K562 (cell line): ENCODE measurements around the gene IL37. TPM values are rescaled to one million over a fixed set of nuclear protein-coding genes. Genes with fewer than 3 reads are reported as not detected.

Experiments
- ATF7 ChIP-seq: fragments of 450-650 bp; IDR thresholded peaks from 2 replicates; pipeline ENCODE4 v1.7.1; 2014; ENCODE audit warnings: mild to moderate bottlenecking, moderate library complexity
- FOXP1 ChIP-seq: sonication (generic); formaldehyde crosslinking; IDR thresholded peaks from 2 replicates; pipeline ENCODE4 v1.8.0; 2022; ENCODE audit warnings: mild to moderate bottlenecking, missing genetic modification reagents
- GABPB2 ChIP-seq: fragments of 250-450 bp; sonication (Bioruptor Pico); conservative IDR thresholded peaks from 2 replicates; pipeline ENCODE4 v1.5.1; 2021; ENCODE audit warnings: mild to moderate bottlenecking
- KDM1A ChIP-seq, 2 experiments: fragments of 450-650 bp; IDR thresholded peaks; 2 replicates each; pipeline ENCODE4 v1.6.1; 2016; ENCODE audit warnings: mild to moderate bottlenecking in 2 of 2
- LARP7 ChIP-seq: fragments of 450-650 bp; IDR thresholded peaks from 2 replicates; pipeline ENCODE4 v1.6.1; 2016
- NR2F6 ChIP-seq: fragments of 450-650 bp; formaldehyde crosslinking; IDR thresholded peaks from 2 replicates; pipeline ENCODE4 v1.4.0; 2020; ENCODE audit warnings: mild to moderate bottlenecking
- PTTG1 ChIP-seq: fragments of 450-650 bp; IDR thresholded peaks from 2 replicates; pipeline ENCODE4 v1.6.1; 2016; ENCODE audit warnings: low read depth, mild to moderate bottlenecking, missing genetic modification characterization, missing compliant biosample characterization
- RCOR1 ChIP-seq, 2 experiments: IDR thresholded peaks; 2 replicates each; pipeline ENCODE4 v1.6.1; 2012; ENCODE audit warnings: low read depth in 2 of 2, low read length in 2 of 2, borderline replicate concordance in 1 of 2, improper control_type of control experiment in 1 of 2
- SMAD3 ChIP-seq: fragments of 450-650 bp; formaldehyde crosslinking; conservative IDR thresholded peaks from 2 replicates; pipeline ENCODE4 v1.4.0; 2020; ENCODE audit warnings: mild to moderate bottlenecking
- SNRNP70 ChIP-seq: fragments of 200-400 bp; formaldehyde crosslinking; optimal IDR thresholded peaks from 2 replicates; pipeline ENCODE3; 2017; ENCODE audit warnings: low read depth, low read length
- SRSF9 ChIP-seq: fragments of 200-400 bp; formaldehyde crosslinking; IDR thresholded peaks from 2 replicates; pipeline ENCODE4 v1.6.1; 2017; ENCODE audit warnings: low read depth, low read length, borderline replicate concordance
- ZNF121 ChIP-seq: sonication (generic); formaldehyde crosslinking; conservative IDR thresholded peaks from 2 replicates; pipeline ENCODE4 v1.8.0; 2022; ENCODE audit warnings: missing genetic modification reagents
- polyA plus RNA-seq, 8 experiments: library from polyadenylated mRNA; depleted of rRNA in 4 of 8; stranded (reverse) in 5 of 8; unstranded in 3 of 8; fragments of >200 nt; fragmentation: Nextera tagmentation in 2 of 8; fragmentation: Illumina TruSeq in 1 of 8; extraction: Ambion mirVana in 2 of 8; extraction: Trizol in 1 of 8; gene quantifications; 2 replicates each; pipeline versions ENCODE4 v1.2.1 to v1.2.3, GENCODE V29; 2011 to 2014; ENCODE audit warnings: inconsistent platforms in 1 of 8, missing spikeins in 1 of 8
- total RNA-seq, 7 experiments: library from RNA; depleted of rRNA in 6 of 7; stranded (reverse); fragments of >200 nt in 6 of 7; fragmentation: Illumina TruSeq in 2 of 7; extraction: Trizol in 2 of 7; gene quantifications; 2 replicates each; pipeline versions ENCODE4 v1.2.1 to v1.2.3, GENCODE V29; 2011 to 2021; ENCODE audit warnings: low replicate concordance in 1 of 7
- TF ChIP-seq, protein P1 (sequence below): fragments of 200-600 bp; sonication (generic); IDR thresholded peaks from one replicate; pipeline ENCODE4 v1.6.1; 2012; ENCODE audit warnings: mild to moderate bottlenecking, low read depth, low read length, inconsistent platforms
- TF ChIP-seq, protein P2 (sequence below): fragments of 250-450 bp; sonication (Bioruptor Pico); IDR thresholded peaks from 2 replicates; pipeline ENCODE4 v1.5.0; 2021; ENCODE audit warnings: mild to moderate bottlenecking, moderate library complexity

IL37 gene
- total and polyA plus RNA-seq, 9 of the 15 experiments (the other 6 are each of a cell fraction or from before 2014, with no cell fraction given): not detected

DNA sequence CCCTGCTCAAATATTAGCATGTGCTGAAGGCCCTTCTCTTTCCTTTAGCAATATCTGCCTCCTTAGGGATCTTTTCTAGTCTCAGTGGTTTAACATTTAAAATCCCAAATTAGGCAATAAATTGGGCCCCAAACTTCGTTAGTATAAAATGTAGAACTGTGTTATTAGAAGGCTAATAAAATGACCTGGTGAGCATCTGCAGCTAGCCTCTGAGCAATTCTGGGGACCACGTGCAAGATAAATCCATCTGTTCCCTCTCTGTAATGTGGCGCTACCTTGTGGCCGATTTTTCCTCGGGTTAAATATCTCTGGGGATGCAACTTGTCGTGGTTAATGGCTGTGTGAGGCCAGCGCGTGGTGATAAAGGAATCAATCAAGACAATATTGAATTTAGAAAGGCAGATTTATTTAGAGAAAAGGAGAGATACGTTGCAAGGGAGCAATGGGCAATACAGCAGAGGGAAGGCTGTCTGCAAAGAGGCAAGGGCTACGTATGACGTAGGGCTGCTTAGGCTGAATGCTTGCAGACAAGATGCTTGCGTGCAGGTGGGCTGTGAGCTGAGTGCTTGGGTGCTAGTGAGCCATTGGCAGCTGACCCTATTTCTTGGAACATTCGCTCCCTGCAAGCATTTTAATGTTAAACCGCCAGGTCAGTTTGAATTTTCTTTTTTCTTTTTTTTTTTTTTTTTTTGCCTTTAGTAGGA is 48.3 kb downstream of the IL37 start (continued):
- TF ChIP-seq, protein P1, sequence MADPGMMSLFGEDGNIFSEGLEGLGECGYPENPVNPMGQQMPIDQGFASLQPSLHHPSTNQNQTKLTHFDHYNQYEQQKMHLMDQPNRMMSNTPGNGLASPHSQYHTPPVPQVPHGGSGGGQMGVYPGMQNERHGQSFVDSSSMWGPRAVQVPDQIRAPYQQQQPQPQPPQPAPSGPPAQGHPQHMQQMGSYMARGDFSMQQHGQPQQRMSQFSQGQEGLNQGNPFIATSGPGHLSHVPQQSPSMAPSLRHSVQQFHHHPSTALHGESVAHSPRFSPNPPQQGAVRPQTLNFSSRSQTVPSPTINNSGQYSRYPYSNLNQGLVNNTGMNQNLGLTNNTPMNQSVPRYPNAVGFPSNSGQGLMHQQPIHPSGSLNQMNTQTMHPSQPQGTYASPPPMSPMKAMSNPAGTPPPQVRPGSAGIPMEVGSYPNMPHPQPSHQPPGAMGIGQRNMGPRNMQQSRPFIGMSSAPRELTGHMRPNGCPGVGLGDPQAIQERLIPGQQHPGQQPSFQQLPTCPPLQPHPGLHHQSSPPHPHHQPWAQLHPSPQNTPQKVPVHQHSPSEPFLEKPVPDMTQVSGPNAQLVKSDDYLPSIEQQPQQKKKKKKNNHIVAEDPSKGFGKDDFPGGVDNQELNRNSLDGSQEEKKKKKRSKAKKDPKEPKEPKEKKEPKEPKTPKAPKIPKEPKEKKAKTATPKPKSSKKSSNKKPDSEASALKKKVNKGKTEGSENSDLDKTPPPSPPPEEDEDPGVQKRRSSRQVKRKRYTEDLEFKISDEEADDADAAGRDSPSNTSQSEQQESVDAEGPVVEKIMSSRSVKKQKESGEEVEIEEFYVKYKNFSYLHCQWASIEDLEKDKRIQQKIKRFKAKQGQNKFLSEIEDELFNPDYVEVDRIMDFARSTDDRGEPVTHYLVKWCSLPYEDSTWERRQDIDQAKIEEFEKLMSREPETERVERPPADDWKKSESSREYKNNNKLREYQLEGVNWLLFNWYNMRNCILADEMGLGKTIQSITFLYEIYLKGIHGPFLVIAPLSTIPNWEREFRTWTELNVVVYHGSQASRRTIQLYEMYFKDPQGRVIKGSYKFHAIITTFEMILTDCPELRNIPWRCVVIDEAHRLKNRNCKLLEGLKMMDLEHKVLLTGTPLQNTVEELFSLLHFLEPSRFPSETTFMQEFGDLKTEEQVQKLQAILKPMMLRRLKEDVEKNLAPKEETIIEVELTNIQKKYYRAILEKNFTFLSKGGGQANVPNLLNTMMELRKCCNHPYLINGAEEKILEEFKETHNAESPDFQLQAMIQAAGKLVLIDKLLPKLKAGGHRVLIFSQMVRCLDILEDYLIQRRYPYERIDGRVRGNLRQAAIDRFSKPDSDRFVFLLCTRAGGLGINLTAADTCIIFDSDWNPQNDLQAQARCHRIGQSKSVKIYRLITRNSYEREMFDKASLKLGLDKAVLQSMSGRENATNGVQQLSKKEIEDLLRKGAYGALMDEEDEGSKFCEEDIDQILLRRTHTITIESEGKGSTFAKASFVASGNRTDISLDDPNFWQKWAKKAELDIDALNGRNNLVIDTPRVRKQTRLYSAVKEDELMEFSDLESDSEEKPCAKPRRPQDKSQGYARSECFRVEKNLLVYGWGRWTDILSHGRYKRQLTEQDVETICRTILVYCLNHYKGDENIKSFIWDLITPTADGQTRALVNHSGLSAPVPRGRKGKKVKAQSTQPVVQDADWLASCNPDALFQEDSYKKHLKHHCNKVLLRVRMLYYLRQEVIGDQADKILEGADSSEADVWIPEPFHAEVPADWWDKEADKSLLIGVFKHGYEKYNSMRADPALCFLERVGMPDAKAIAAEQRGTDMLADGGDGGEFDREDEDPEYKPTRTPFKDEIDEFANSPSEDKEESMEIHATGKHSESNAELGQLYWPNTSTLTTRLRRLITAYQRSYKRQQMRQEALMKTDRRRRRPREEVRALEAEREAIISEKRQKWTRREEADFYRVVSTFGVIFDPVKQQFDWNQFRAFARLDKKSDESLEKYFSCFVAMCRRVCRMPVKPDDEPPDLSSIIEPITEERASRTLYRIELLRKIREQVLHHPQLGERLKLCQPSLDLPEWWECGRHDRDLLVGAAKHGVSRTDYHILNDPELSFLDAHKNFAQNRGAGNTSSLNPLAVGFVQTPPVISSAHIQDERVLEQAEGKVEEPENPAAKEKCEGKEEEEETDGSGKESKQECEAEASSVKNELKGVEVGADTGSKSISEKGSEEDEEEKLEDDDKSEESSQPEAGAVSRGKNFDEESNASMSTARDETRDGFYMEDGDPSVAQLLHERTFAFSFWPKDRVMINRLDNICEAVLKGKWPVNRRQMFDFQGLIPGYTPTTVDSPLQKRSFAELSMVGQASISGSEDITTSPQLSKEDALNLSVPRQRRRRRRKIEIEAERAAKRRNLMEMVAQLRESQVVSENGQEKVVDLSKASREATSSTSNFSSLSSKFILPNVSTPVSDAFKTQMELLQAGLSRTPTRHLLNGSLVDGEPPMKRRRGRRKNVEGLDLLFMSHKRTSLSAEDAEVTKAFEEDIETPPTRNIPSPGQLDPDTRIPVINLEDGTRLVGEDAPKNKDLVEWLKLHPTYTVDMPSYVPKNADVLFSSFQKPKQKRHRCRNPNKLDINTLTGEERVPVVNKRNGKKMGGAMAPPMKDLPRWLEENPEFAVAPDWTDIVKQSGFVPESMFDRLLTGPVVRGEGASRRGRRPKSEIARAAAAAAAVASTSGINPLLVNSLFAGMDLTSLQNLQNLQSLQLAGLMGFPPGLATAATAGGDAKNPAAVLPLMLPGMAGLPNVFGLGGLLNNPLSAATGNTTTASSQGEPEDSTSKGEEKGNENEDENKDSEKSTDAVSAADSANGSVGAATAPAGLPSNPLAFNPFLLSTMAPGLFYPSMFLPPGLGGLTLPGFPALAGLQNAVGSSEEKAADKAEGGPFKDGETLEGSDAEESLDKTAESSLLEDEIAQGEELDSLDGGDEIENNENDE: no peak
- TF ChIP-seq ATF7 (no peak), ZNF121 (CRISPR knock-in tag) (no peak), NR2F6 (CRISPR knock-in tag) (no peak), SMAD3 (no peak), KDM1A (IDR thresholded peaks at IDR 0.05) (no peak), GABPB2 (CRISPR knock-in tag) (no peak), FOXP1 (CRISPR knock-in tag) (no peak), SNRNP70 (no peak), PTTG1 (no peak), RCOR1 (IDR thresholded peaks at IDR 0.05; ENCODE audit: borderline replicate concordance in 1 of 2, low read depth in 2 of 2, low read length in 2 of 2) (0 out of 4 replicates have a peak, but pooled peaks of 1 of the 2 experiments have one; percentile 24), SRSF9 (no peak), LARP7 (no peak)
- TF ChIP-seq, protein P2, sequence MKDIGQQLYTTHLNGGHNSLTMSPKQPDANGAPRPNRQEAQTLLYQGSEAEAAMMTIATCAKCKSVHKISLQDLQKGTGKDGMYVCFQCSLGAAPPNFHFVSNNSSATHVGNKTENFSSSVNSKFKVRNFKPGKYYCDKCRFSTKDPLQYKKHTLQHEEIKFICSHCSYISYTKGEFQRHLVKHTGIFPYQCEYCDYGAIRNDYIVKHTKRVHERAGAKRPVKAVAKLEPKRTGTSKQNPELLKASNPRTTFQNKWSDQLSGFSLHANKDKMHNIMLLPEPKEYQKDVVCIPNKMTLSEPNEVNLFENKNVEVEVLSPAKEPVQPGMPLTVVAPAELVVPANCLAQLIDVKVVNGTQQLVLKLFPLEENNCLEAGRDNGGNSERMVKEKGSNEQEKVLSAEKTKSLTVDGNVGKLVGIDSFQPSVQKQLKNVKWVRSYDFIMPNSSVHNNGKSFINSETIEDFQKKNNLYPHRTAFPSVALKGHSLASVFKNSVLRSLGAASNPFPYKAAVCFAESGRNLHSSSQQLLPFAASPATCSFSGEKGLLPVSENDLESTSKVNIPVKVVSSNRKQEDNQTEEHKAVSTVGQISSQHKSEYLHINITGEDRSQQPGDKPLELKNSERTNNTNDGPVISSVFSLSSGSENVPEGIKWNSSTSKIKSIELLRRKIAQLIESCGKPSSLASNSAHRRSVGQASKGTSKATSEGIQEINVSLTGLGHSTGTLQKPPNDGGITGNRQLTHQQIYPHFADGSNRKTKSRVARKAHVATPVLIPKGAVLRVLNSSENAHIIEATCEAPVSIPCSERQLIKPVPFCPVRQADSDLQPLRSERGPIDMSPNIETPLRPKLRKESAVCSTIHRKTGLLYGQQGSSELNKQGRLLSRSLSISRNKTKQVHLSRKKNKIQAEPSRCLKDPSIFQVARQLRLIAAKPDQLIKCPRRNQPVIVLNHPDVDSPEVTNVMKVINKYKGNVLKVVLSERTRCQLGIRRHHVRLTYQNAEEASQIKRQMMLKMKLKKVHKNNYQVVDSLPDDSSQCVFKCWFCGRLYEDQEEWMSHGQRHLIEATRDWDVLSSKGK (CRISPR knock-in tag): no peak
